ENCODE measurements around the gene SLC16A14.

DNA sequence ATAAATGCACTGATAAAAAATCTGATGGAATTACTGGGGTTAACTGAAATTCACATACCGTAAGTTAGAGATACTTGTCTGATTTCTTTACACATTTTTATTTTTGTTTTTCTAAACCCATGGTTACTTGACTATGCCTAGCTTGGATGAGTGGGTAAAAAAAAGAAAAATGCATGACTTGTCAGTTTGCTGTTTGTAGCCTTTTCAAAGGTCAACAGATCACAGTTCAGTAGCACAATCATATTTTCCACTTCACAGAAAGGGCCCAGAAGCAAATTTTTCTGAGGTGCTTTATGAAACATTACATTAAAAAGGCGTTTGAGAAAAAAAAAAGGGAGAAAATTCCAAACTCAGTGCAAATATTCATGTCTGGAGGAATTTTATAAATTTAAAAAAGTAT lies 16.4 kb downstream of the SLC16A14 start:
- TF ChIP-seq POLR2A (IDR thresholded peaks at IDR 0.05) (no peak), CTCF (IDR thresholded peaks at IDR 0.05) (no peak), POLR2AphosphoS5 (IDR thresholded peaks at IDR 0.05) (no peak)
